Astrocyte (in vitro differentiated cells and primary cell): ENCODE measurements around the gene CIAO2B.

Experiments used
- EZH2 ChIP-seq: IDR thresholded peaks from 2 replicates; pipeline ENCODE4 v1.6.1; 2012; ENCODE audit warnings: mild to moderate bottlenecking, low read length, inconsistent platforms; ENCODE audit not compliant: insufficient read depth
- TF ChIP-seq, protein P1 (sequence below): IDR thresholded peaks from 2 replicates; pipeline ENCODE4 v1.5.1; 2011; ENCODE audit warnings: low read depth, mild to moderate bottlenecking, inconsistent platforms, low read length, moderate library complexity; ENCODE audit not compliant: insufficient read depth

GRCh38 chr16:66885491-66885890 lies 48.7 kb downstream of the CIAO2B start:
- TF ChIP-seq, protein P1, sequence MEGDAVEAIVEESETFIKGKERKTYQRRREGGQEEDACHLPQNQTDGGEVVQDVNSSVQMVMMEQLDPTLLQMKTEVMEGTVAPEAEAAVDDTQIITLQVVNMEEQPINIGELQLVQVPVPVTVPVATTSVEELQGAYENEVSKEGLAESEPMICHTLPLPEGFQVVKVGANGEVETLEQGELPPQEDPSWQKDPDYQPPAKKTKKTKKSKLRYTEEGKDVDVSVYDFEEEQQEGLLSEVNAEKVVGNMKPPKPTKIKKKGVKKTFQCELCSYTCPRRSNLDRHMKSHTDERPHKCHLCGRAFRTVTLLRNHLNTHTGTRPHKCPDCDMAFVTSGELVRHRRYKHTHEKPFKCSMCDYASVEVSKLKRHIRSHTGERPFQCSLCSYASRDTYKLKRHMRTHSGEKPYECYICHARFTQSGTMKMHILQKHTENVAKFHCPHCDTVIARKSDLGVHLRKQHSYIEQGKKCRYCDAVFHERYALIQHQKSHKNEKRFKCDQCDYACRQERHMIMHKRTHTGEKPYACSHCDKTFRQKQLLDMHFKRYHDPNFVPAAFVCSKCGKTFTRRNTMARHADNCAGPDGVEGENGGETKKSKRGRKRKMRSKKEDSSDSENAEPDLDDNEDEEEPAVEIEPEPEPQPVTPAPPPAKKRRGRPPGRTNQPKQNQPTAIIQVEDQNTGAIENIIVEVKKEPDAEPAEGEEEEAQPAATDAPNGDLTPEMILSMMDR = no peak
- no peak for TF ChIP-seq EZH2
